Tibial nerve (tissue), 4 donors: ENCODE data around the gene HID1.

Experiments used
- EP300 ChIP-seq, 2 donors: sonication (generic); formaldehyde crosslinking; IDR thresholded peaks; one replicate each; pipeline ENCODE4 v1.6.1; 2017; ENCODE audit warnings: antibody characterized with exemption in 2 of 2, mild to moderate bottlenecking in 1 of 2
- POLR2A ChIP-seq, 2 donors: fragments of 450-650 bp; IDR thresholded peaks; one replicate each; pipeline ENCODE4 v1.6.1; 2017; ENCODE audit warnings: antibody characterized with exemption in 2 of 2, mild to moderate bottlenecking in 2 of 2, moderate library complexity in 2 of 2
- TF ChIP-seq, protein P1 (sequence below), 5 experiments: fragments of 200-600 bp in 3 of 5; fragments of 450-650 bp in 2 of 5; sonication (generic) in 3 of 5; IDR thresholded peaks; one replicate each; pipeline ENCODE4 v1.5.1; 2016 to 2019; ENCODE audit warnings: antibody characterized with exemption in 5 of 5, mild to moderate bottlenecking in 3 of 5, moderate library complexity in 2 of 5

DNA sequence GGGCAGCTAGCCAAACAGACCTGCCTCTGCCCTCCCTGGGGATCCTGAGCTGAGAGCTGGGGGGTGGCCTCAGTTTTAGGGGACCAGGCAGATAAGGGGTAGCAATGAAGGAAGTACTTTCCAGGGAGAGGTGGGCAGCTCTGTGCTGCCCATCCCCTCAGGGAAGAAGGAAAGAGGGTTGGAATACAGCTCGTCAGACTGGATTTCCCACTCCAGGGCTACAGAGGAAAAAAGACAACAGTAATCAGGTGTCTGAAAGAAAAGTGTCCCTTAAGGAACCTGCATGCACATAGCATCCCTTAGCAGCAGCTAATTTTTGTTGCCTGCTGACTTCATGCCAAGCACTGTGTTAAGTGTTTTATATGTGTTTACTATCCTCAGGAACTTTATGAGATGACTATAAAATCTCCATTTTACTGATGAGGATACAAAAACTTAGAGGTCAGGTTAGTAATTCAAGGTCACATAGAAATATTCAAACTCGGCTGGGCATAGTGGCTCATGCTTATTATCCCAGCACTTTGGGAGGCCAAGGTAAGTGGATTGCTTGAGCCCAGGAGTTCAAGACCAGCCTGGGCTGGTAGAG is 36.7 kb upstream of the HID1 start:
- TF ChIP-seq, protein P1, sequence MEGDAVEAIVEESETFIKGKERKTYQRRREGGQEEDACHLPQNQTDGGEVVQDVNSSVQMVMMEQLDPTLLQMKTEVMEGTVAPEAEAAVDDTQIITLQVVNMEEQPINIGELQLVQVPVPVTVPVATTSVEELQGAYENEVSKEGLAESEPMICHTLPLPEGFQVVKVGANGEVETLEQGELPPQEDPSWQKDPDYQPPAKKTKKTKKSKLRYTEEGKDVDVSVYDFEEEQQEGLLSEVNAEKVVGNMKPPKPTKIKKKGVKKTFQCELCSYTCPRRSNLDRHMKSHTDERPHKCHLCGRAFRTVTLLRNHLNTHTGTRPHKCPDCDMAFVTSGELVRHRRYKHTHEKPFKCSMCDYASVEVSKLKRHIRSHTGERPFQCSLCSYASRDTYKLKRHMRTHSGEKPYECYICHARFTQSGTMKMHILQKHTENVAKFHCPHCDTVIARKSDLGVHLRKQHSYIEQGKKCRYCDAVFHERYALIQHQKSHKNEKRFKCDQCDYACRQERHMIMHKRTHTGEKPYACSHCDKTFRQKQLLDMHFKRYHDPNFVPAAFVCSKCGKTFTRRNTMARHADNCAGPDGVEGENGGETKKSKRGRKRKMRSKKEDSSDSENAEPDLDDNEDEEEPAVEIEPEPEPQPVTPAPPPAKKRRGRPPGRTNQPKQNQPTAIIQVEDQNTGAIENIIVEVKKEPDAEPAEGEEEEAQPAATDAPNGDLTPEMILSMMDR (IDR thresholded peaks at IDR 0.05): no peak
- TF ChIP-seq EP300 (IDR thresholded peaks at IDR 0.05) (no peak), POLR2A (IDR thresholded peaks at IDR 0.05) (no peak)
